ENCODE data around the gene ZEB1.

Gene ZEB1

DNA sequence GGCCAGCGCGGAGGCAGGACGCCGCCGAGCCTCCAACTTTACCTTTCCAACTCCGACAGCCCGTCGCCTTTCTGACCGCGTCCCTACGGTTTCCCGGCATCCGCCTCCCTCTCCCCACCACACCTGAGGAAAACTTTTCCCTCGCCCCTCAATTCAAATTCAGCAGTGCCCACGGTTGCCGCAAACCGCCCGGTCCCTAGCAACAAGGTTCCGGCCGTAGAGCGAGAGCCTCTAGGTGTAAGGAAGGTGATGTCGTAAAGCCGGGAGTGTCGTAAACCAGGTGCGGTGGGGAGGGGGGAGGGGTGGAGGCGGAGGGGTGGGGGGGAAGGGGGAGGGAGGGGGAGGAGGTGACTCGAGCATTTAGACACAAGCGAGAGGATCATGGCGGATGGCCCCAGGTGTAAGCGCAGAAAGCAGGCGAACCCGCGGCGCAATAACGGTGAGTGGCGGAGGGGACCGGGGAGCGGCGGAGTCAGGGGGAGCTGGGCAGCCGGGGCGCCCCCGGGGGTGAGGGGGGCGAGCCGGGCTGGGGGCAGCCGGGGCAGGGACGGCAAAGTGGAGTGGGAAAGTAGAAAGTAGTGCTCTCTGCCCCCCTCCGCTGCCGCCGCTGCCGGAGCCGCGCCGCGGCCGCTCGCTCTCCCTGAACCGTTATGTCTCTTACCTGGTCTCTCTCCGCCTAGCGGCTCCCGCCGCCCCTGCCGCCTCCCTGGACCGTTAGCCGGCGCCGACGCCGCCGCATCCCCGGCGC, at the start of gene ZEB1 (continued):
- TF ChIP-seq, protein P1, sequence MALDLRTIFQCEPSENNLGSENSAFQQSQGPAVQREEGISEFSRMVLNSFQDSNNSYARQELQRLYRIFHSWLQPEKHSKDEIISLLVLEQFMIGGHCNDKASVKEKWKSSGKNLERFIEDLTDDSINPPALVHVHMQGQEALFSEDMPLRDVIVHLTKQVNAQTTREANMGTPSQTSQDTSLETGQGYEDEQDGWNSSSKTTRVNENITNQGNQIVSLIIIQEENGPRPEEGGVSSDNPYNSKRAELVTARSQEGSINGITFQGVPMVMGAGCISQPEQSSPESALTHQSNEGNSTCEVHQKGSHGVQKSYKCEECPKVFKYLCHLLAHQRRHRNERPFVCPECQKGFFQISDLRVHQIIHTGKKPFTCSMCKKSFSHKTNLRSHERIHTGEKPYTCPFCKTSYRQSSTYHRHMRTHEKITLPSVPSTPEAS (tag by site-specific recombination; IDR thresholded peaks at IDR 0.05): no peak
- TF ChIP-seq, protein P2, sequence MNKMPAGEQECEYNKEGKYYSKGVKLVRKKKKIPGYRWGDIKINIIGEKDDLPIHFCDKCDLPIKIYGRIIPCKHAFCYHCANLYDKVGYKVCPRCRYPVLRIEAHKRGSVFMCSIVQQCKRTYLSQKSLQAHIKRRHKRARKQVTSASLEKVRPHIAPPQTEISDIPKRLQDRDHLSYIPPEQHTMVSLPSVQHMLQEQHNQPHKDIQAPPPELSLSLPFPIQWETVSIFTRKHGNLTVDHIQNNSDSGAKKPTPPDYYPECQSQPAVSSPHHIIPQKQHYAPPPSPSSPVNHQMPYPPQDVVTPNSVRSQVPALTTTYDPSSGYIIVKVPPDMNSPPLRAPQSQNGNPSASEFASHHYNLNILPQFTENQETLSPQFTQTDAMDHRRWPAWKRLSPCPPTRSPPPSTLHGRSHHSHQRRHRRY (tag by site-specific recombination; IDR thresholded peaks at IDR 0.05): no peak
- TF ChIP-seq, protein P3, sequence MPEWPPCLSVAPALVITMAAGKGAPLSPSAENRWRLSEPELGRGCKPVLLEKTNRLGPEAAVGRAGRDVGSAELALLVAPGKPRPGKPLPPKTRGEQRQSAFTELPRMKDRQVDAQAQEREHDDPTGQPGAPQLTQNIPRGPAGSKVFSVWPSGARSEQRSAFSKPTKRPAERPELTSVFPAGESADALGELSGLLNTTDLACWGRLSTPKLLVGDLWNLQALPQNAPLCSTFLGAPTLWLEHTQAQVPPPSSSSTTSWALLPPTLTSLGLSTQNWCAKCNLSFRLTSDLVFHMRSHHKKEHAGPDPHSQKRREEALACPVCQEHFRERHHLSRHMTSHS (tag by site-specific recombination; IDR thresholded peaks at IDR 0.05): no peak
- TF ChIP-seq ZNF416 (tag by site-specific recombination; IDR thresholded peaks at IDR 0.05) (no peak), ZNF48 (tag by site-specific recombination; IDR thresholded peaks at IDR 0.05) (no peak), ZBTB20 (tag by site-specific recombination; IDR thresholded peaks at IDR 0.05) (no peak), KLF8 (tag by site-specific recombination; IDR thresholded peaks at IDR 0.05) (no peak; the same call in 1 of the 2 replicates), ZNF37A (tag by site-specific recombination; IDR thresholded peaks at IDR 0.05) (no peak), EGR2 (tag by site-specific recombination; IDR thresholded peaks at IDR 0.05; ENCODE audit: low read depth) (peak; percentile 52; the same call in 1 of the 2 replicates), ZSCAN23 (tag by site-specific recombination; IDR thresholded peaks at IDR 0.05) (no peak), ZNF174 (tag by site-specific recombination; IDR thresholded peaks at IDR 0.05) (no peak), ZNF707 (tag by site-specific recombination; IDR thresholded peaks at IDR 0.05) (no peak), ZNF521 (tag by site-specific recombination; IDR thresholded peaks at IDR 0.05) (no peak), ZNF221 (tag by site-specific recombination; IDR thresholded peaks at IDR 0.05; ENCODE audit: borderline replicate concordance) (no peak), ZFHX2 (tag by site-specific recombination; conservative IDR thresholded peaks at IDR 0.05) (peak; percentile 48), GLIS2 (tag by site-specific recombination; IDR thresholded peaks at IDR 0.05) (peak; percentile 60), ZNF423 (tag by site-specific recombination; IDR thresholded peaks at IDR 0.05) (0 out of 2 replicates have a peak, but pooled peaks have one; percentile 3), ZNF155 (tag by site-specific recombination; IDR thresholded peaks at IDR 0.05) (no peak), HOXA7 (CRISPR knock-in tag; IDR thresholded peaks at IDR 0.05; ENCODE audit: borderline replicate concordance) (no peak), ZNF175 (tag by site-specific recombination; IDR thresholded peaks at IDR 0.05) (no peak), ZNF560 (tag by site-specific recombination; IDR thresholded peaks at IDR 0.05; ENCODE audit: borderline replicate concordance) (no peak), KLF1 (tag by site-specific recombination; IDR thresholded peaks at IDR 0.05) (peak; percentile 14; the same call in 1 of the 2 replicates), ZNF184 (tag by site-specific recombination; IDR thresholded peaks at IDR 0.05) (no peak), ZNF621 (tag by site-specific recombination; IDR thresholded peaks at IDR 0.05) (no peak), ZNF138 (tag by site-specific recombination; IDR thresholded peaks at IDR 0.05; ENCODE audit: borderline replicate concordance) (no peak), ZNF157 (tag by site-specific recombination; IDR thresholded peaks at IDR 0.05) (no peak), HOXC10 (CRISPR knock-in tag; IDR thresholded peaks at IDR 0.05) (no peak)
- TF ChIP-seq, protein P4, sequence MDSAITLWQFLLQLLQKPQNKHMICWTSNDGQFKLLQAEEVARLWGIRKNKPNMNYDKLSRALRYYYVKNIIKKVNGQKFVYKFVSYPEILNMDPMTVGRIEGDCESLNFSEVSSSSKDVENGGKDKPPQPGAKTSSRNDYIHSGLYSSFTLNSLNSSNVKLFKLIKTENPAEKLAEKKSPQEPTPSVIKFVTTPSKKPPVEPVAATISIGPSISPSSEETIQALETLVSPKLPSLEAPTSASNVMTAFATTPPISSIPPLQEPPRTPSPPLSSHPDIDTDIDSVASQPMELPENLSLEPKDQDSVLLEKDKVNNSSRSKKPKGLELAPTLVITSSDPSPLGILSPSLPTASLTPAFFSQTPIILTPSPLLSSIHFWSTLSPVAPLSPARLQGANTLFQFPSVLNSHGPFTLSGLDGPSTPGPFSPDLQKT (IDR thresholded peaks at IDR 0.05; ENCODE audit: borderline replicate concordance, low read depth, low read length): no peak
- TF ChIP-seq, protein P5, sequence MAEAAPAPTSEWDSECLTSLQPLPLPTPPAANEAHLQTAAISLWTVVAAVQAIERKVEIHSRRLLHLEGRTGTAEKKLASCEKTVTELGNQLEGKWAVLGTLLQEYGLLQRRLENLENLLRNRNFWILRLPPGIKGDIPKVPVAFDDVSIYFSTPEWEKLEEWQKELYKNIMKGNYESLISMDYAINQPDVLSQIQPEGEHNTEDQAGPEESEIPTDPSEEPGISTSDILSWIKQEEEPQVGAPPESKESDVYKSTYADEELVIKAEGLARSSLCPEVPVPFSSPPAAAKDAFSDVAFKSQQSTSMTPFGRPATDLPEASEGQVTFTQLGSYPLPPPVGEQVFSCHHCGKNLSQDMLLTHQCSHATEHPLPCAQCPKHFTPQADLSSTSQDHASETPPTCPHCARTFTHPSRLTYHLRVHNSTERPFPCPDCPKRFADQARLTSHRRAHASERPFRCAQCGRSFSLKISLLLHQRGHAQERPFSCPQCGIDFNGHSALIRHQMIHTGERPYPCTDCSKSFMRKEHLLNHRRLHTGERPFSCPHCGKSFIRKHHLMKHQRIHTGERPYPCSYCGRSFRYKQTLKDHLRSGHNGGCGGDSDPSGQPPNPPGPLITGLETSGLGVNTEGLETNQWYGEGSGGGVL (tag by site-specific recombination; IDR thresholded peaks at IDR 0.05): peak; percentile 92
- TF ChIP-seq, protein P6, sequence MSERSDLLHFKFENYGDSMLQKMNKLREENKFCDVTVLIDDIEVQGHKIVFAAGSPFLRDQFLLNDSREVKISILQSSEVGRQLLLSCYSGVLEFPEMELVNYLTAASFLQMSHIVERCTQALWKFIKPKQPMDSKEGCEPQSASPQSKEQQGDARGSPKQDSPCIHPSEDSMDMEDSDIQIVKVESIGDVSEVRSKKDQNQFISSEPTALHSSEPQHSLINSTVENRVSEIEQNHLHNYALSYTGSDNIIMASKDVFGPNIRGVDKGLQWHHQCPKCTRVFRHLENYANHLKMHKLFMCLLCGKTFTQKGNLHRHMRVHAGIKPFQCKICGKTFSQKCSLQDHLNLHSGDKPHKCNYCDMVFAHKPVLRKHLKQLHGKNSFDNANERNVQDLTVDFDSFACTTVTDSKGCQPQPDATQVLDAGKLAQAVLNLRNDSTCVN (tag by site-specific recombination; optimal IDR thresholded peaks at IDR 0.05): peak; percentile 44
- TF ChIP-seq, protein P7, sequence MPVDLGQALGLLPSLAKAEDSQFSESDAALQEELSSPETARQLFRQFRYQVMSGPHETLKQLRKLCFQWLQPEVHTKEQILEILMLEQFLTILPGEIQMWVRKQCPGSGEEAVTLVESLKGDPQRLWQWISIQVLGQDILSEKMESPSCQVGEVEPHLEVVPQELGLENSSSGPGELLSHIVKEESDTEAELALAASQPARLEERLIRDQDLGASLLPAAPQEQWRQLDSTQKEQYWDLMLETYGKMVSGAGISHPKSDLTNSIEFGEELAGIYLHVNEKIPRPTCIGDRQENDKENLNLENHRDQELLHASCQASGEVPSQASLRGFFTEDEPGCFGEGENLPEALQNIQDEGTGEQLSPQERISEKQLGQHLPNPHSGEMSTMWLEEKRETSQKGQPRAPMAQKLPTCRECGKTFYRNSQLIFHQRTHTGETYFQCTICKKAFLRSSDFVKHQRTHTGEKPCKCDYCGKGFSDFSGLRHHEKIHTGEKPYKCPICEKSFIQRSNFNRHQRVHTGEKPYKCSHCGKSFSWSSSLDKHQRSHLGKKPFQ (tag by site-specific recombination; IDR thresholded peaks at IDR 0.05): no peak

All from HEK293 (cell line).